ENCODE data around the gene ATP8A2.

The ATP8A2 gene

DNA sequence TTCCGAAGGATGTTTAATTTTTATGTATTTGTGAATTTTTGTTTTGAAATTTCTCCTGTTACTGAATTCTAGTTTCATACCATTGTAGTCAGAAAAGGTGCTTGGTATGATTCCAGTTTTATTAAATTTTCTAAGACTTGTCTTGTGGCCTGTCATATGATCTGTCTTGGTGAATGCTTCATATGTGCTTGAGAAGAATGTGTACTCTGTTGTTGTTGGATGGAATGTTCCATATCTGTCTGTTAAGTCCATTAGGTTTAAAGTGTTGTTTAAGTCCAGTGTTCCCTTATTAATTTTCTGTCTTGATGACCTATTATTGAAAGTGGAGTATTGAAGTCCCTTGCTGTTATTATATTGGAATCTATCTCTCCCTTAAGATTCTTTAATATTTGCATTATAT, 273.9 kb downstream of the ATP8A2 start:
- DNase-seq, result no peak

DNA sequence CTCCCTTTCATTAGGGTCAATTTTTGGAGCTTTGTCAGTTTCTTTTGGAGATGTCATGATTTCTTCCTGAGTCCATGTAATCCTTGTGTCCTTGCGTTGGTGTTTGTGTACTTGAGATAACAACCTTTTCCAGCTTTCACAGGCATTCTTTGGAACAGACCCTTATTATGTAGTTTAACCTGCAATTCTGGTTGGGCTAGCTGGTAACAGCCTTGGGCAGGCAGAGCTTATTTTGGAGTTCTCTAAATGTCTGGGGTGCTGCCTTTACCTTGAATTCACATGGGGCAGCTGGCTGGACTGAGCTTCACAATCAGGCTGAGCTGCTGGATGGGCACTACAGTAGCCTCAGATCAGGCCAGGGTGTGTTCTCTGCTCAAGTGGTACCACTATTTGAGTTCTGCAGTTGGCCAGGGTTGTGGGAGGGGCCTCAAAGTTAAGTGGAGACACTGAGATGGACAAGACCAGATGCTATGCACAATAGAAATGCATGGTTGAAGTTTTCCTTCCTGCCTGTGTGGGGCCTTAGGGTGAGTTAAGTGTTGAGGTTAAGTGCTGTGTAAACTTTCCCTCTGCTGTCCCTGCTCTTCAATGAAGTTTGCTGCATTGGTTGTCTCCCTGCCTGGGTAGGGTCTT, 277.3 kb downstream of the ATP8A2 start:
- DNase-seq, result no peak

DNA sequence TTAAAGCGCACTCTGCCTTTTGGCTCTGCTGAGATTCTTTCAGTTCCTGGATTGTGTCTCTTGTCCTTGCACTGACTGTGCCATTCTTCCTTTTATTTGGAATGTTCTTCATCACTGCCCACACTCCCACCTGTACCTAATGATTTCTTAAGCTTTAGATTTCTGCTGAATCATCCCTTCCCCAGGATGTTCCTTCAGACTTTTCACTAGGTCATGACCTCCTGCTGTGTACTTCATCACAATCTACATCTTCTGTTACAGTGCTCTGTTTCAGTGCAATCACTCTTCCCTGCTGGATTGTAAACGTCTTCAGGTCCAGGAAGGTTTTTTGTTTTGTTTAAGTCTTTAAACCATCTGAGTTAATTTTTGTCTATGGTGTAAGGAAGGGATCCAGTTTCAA, 281.0 kb downstream of the ATP8A2 start:
- DNase-seq, result no peak

DNA sequence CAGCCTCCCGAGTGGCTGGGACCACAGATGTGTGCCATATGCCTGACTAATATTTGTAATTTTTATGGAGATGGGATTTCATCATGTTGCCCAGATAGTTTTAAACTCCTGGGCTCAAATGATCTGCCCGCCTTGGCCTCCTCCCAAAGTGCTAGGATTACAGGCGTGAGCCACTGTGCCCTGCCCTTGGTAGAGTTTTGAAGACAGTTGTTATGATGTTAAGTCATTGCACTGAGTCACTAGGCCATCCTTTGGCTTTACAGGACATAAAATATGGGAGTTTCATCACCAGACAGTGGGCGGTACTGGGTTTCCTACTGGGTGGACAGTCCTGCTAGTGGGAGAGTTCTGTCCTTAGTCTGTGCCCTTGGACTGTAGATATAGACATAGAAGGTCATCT, 282.5 kb downstream of the ATP8A2 start:
- DNase-seq, result no peak

DNA sequence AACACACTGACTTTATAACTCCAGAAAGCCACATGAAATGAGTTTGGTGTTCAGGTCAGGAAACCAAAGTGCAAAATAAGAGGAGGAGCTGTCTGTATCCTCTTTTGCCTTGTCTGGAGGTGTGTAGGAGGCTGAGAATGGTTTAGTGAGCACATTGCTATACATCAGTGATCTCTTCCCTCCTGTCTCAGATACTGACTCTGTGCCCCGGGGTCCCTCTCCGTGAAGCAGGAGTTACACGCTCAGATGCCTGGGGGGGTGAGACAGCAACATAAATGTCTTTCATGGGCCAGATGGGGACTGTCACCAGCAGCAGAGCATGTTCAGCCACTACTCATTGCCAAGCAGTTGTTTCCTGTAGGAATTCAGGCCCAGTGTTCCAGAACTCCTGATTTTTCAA, 285.4 kb downstream of the ATP8A2 start:
- no peak for DNase-seq

DNA sequence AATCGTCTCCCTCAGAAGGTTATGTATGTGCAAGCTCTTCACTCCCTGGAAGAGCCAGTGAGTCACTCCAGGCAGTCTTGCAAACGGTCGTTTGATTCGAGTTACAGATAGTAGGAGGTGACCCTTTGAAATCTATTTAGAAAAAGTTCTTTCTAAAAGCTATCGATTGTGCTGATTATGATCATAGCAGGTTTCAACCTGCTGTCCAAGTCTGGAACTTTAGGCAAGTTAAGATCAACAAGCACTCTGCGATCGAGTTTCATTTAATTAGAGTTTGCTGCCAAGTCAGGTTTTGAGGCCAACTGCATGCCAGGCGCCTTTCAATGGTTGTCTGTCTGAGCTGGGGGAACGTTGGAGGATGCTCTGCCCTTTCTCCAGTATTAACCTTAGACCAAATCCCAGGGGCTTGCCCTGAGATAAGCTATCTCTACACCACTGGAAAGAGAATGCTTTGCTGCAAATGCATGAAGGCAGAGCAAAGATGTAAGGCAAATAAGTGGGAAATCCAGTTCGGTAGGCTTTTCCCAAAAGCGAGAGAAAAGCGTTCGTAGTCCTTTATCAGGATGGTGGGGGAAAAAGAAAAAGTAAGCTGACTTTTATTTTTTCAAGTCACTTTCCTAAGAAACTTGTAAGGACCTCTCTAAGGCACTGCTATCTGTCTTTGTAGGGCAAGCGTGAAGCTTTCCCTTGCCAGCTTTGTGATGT, 287.5 kb downstream of the ATP8A2 start:
- DNase-seq, result no peak

DNA sequence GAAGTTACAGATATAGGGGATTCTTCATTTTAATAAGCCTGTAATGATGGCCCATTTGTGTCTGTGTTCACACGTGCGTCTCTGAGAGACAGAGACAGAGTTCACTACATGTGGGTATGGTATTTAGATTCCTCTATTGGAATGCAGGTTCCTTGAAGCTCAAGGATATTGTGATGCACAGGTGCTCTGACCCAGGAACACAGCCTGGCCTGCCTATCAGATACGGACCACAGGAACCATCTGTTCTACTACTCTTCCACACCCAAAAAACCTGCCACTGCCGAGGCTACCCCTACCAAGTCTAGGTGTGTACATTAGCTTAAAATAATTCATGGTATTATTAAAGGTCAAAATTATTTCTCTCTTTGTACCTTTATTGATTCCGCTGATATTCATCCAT, 289.2 kb downstream of the ATP8A2 start:
- DNase-seq, result no peak

DNA sequence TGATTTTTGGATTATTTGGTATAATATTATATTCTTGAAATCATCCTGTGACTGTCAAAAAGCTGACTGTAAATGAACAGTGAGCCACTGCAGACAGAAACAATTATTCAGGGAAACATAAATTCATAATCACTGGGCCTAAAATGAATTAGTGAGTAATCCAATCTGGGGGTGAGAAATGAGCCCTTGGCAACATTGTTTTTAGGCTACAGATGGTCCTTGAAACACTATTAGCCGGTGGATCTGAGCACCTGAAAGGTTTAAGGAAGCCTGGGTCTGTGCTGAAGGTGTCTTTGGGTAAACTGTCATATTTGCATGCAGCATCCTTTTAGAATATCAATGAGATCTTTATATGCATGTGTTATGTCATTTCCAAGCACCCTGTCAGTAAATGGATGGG, 290.7 kb downstream of the ATP8A2 start:
- no peak for DNase-seq

DNA sequence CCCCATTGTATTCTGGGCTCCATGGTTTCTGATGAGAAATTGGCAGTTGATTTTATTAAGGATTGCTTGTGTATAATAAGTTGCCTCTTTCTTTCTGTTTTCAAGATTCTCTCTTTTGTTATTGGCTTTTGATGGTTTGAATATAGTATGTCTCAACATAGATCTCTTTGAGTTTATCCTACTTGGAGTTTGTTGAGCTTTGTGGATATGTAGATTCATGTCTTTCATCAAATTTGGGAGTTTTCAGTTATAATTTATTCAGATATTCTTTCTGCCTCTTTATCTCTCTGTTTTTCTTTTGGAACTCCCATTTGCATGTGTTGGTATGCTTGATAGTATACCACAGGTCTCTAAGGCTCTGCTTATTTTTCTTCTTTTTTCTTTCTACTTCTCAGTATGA, 296.6 kb downstream of the ATP8A2 start:
- no peak for DNase-seq

DNA sequence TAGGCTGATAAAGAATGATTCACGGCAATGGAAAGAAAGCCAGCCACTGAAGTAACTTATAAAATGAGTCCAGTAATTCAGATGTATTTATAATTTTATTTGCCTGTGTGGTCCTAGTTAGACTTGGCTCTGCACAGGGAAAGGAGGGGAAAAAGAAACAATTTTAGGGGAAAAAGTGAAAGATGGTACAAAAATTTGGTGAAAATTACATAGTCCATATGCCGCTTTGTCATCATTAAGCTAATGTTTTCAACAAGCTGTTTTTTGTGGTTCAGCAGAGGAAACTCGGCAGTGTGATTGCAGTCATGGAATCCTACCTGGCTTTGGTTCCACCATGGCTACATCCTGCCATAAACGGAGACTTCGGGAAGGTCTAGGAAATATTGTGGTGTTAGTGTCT, 301.9 kb downstream of the ATP8A2 start:
- DNase-seq, result no peak

DNA sequence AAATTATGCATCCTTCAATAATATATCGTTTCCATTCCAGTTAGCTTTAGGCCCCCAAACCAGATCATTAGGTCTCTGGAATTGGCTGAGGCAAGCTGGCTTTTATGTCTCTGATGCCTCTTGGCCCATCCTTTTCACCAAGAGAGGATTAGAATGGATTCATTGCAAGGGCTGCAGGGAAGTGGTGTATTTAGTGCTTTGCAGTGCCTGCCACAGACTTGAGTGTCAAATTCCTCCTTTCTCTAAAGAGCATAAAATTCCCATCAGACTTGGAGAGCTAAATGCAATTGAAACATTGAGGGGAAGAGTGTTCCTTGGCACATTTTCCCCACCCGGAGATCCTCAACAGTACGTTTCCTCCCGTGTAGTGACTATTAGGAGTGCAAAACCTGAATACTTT, 302.6 kb downstream of the ATP8A2 start:
- no peak for DNase-seq

DNA sequence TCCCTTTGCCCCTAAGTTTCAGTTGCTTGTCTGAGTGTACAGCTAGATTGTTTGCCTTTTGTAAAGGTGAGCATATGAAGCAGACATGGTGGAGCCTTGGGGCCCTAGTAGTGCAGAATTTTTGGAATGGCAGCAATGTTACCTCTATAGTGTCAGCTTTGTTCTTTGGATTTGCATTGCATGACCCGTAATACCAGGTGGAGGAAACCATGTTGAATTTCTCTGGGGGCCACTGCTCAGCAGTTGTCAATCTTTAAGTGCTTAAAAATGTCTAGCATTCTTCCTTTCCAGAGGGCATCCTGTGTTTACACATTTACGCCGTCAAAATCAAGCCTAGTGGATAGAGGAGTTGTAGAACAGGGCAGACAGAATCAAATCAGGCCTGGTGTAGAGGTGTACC, 303.3 kb downstream of the ATP8A2 start:
- DNase-seq, result no peak

DNA sequence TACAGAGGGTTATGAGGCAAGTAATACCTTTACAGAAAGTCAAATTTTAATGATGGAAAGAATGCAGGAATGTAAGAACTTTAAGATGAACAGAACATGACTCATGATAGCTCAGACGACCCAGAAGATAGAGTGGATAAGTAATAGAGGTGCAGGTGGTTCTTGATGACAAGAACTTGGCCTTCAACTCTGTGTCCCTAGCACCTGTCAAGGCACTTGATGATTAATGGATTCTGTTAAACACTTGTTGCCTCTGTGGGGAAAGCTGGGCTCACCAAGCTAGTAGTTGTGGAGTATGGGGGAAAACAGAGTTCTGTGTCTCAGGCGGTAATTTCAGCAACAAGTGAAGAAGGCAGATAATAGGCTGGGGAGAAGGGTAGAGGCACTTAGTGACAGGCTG, 306.2 kb downstream of the ATP8A2 start:
- no peak for DNase-seq

DNA sequence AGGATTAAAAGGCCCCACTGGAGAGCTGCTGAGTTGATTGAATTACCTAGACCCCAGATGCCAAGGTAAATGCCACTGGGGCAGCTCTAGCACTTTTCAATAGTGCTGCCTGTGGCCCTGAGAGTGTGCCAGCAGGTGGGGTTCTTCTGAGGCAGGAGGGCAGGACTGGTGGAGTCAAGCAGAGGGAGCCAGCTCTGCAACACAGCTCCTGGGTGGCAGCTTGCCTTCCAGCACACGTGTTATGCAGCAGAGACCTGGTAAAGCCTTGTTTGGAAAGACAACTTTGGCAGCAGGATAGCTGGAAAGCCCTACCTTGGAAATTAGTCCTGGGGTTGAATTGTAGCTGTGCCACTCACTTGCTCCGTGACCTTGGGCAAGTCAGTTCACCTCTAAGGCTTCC, 306.6 kb downstream of the ATP8A2 start:
- DNase-seq, result no peak

DNA sequence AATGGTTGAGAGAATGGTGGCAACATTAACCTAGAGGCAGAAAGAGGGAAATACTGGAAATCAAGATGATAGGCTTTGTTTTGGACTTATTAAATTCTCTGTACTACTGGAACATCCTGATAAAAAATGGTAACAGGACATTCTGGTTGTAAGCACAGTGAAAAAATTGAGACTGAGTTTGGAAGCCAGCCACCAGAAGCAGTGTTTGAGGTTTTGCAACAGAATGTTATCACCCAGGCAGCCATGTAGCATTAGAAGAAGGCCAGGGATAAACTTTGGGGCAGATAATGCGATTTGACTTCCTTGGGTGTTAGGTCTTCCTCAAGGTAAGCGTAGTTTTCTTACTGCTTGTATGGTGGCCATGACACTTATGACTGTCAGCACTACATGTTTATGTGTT, 307.4 kb downstream of the ATP8A2 start:
- no peak for DNase-seq

DNA sequence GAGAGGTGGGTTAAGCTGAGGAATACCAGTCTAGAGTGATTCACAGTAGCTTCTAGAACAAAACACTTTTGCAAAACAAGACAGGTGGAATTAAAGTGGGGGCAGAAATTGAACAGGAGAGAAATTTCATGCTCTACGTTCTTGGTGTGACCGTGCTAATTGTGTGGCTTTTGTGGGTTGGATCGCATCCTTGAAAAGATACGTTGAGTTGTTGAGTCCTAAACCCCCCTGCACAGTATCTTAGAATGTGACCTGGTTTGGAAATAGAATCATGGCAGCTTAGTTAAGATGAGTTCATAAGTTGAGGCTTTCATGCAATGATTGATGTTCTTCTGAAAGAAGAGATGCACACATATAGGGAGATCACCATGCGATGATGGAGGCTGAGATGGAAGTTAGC, 308.2 kb downstream of the ATP8A2 start:
- DNase-seq, result no peak

DNA sequence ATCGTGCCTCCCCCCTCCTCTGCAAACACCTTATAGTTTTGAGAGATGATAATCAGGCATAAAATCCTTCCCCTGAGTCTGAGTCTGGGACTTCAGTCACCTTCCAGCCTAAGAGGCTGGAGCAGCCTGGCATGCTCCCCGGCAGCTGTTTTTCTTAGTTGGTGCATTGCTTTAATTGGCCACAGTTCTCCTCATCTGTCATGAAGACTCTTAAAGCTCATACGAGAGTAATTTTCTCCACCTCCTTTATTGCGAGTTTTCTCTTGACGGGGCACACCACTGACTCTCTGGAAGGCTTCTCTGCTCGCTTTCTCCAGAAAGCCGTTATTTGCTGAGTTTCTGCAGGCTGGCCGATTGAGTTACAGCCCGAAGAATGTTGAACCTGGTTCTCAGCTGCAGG, 310.5 kb downstream of the ATP8A2 start:
- no peak for DNase-seq

DNA sequence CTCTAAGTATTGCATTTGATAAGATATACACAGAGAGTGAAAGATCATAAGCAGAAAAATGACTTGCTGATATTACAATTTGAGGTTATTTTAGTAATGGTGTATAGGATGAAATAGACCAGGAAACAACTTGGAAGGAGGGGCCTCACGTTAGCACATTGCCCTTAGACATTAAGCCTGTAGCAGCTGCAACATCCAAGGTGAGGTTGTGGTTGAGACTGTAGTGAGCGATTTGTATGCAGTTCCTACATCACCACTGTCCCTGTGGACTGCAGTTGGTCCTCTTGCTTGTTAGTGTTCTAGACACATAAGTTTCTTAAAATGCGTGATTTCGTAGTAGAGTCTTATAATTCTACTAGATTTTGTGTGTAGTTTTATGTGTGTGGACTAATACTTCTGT, 311.3 kb downstream of the ATP8A2 start:
- DNase-seq, result no peak

DNA sequence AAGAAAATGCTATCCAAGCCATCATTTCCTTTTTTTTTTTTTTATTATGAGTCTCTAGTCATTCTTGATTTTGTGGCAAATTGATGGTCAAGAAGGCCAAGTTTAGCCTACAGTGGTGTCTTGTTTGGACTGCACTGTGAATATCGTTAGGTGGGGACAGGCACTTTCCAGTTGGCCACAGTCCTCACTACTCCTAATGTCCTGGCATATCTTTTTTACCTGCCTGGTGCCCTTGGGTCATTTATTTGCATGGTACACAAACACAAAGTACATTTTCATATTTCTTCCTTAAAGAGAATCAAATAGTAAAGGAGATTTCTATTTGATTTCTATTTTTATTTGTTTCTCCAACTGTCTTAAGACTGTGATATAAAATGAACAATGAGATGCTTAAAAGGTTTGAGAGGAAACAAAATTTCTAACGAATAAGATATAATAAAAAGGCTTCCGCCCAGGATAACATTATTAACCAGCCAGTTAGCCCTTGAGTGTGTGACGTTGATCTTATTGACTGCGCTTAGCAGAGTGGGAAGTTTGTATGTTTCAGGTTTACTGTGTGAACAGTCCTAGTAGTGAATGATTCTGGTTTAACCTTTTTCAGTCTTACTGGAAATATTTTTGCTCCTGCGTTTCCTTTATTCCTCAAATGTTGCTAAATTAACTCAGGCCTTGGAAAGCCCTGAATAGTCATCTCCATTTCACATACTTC, 312.0 kb downstream of the ATP8A2 start:
- no peak for DNase-seq

DNA sequence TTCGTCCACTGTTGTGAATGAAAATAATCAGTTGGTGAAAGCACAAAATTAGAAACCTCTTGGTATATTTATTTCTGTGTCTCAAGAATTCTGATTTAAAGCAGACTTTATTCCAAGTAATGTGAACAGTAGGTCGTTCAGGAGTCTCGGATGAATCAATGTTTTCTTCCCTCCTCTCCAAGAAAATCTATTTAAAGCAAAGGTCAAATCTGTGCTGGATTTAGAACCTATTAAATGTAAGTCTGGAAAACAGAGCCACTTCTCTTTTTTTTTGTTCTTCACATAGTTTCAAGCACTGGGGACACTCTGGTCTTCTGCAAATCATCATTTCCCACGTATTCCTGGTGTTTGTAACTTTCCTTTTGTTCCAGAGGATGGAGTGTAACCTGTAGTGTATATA, 312.7 kb downstream of the ATP8A2 start:
- DNase-seq, result no peak

DNA sequence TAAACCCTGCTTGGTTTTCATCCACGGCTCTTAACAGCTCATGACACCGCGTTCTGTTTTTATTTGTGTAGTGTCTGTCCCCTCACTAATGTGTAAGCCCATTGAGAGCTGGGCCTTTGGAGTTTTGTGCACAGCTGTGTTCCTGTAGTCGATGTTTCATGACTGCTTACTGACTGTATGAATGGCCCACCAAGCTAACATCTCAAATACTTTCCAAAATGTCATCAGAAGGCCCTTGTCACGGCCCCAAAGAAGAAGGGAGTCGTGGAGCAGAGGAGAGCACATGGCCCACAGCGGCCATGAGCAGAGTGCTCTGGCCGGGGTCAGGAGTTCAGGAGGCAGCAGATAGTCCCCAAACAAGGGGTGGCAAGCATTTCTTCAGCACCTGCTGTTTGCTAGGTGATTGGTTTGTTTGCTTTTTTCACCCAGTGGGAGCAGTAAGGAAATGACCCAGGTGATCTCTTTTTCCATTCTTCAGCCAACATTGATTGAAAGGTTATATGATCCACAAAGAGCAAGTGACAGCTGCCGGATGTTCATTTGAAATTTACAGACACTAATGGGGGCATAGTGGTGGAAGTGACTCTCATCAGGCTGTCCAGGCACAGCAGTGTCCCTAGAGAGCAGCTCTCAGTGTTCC, 315.2 kb downstream of the ATP8A2 start:
- no peak for DNase-seq

DNA sequence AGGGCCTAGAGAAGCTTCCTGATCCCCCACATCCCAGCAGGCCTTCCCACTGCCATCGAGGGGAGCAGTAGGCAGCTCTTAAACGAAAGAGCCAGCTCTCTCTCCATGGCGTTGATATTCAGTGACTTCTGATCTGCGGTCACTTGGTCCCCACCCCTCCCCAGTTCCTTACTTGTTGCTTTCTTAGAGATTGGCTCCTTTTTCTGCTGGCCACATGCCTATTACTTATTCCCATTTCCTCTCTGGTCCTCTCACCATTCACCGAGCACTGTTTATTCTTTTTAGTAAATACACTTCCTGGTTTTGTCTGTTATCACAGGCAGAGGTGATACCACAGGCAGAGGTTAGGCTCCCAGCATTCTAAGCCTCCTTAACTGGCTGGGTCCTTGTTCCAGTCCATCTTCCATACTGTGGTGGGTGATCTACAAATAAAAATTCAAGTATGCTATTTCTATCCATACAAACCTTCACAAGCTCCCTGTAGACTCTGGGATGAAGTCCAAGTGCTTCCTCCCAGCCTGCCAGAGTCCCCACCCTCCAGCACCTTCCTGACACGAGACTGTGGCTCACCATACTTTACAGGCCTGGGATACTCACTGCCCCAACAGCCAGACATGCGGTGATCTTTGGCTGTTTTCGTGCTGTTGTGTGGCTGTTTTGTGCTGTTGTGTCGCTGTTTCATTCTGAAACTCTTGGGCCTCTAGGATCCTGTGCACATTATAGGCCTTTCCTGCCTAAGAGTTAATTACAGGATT, 315.9 kb downstream of the ATP8A2 start:
- DNase-seq, result no peak

DNA sequence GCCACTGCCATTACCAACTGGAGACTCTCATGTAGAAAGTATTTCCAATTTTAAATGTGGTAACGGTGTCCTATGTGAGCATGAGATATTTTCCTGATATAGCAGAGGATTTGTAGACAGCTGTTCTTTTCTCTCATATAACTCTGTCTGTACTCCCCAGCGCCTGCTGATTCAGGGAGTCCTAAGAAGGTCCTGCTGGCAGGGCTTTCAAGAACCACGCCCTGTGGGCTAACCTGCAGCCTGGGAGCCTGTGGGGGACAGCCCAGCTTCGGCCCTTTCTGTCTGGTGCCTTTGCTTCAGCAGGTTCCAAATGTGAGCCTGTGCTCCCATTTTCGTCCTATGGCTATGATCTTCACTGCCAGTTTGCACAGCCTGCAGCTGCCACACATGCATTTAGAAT, 316.8 kb downstream of the ATP8A2 start:
- no peak for DNase-seq
